ENCODE measurements around the gene CD151. TPM values are rescaled to one million over a fixed set of nuclear protein-coding genes. Genes with fewer than 3 reads are reported as not detected.

The CD151 gene
- total and polyA plus RNA-seq, 2 experiments from 2014 or later, result 146 to 290 TPM

GRCh38 chr11:853682-854448 is 21.1 kb downstream of the CD151 start:
- peaks cover 12% of the 10 kb centered on the region for H3K4me1 ChIP-seq (ENCODE audit: low read depth)
- DNase-seq (ENCODE audit: low read depth in 1 of 2, low spot score in 1 of 2), result no peak
- no peaks in the 10 kb centered on the region for H3K36me3 ChIP-seq
- TF ChIP-seq CTCF (IDR thresholded peaks at IDR 0.05; ENCODE audit: low read depth, low read length), result no peak
- no peaks in the 10 kb centered on the region for H3K9me3 ChIP-seq (ENCODE audit: low read depth)
- no peak overlapping the region for H3K27ac ChIP-seq
- no peaks in the 10 kb centered on the region for H3K27me3 ChIP-seq
- no peak overlapping the region for H3K4me3 ChIP-seq

- no peak for DNase-seq (ENCODE audit: low read depth in 1 of 2, low spot score in 1 of 2)
- peaks cover 13% of the 10 kb centered on the region for H3K4me1 ChIP-seq (ENCODE audit: low read depth)
- no peak for TF ChIP-seq CTCF (IDR thresholded peaks at IDR 0.05; ENCODE audit: low read depth, low read length)
- no peaks in the 10 kb centered on the region for H3K36me3 ChIP-seq
- no peaks in the 10 kb centered on the region for H3K27me3 ChIP-seq
- no peak overlapping the region for H3K4me3 ChIP-seq
- H3K9me3 ChIP-seq (ENCODE audit: low read depth), result no peaks in the 10 kb centered on the region
- peak overlapping the region; percentile 21 for H3K27ac ChIP-seq
Measured at GRCh38 chr11:854601-855329, 22.0 kb downstream of the CD151 start.

- H3K27me3 ChIP-seq, result no peaks in the 10 kb centered on the region
- no peaks in the 10 kb centered on the region for H3K36me3 ChIP-seq
- H3K4me3 ChIP-seq, result no peak overlapping the region
- H3K9me3 ChIP-seq (ENCODE audit: low read depth), result no peaks in the 10 kb centered on the region
- H3K4me1 ChIP-seq (ENCODE audit: low read depth), result peaks cover 16% of the 10 kb centered on the region
- no peak for DNase-seq (ENCODE audit: low read depth in 1 of 2, low spot score in 1 of 2)
- H3K27ac ChIP-seq, result peak overlapping the region; percentile 21
- TF ChIP-seq CTCF (IDR thresholded peaks at IDR 0.05; ENCODE audit: low read depth, low read length), result no peak
Measured at GRCh38 chr11:855330-855674, 22.6 kb downstream of the CD151 start.

- Histone ChIP-seq H3K9me3 (ENCODE audit: low read depth) (no peaks in the 10 kb centered on the region), H3K4me3 (no peak overlapping the region), H3K4me1 (ENCODE audit: low read depth) (peaks cover 13% of the 10 kb centered on the region), H3K27ac (no peak overlapping the region), H3K36me3 (no peaks in the 10 kb centered on the region), H3K27me3 (no peaks in the 10 kb centered on the region)
- TF ChIP-seq CTCF (IDR thresholded peaks at IDR 0.05; ENCODE audit: low read depth, low read length), result no peak
- DNase-seq (ENCODE audit: low read depth in 1 of 2, low spot score in 1 of 2), result no peak
Measured at GRCh38 chr11:855796-856195, 23.0 kb downstream of the CD151 start.

- H3K9me3 ChIP-seq (ENCODE audit: low read depth), result no peaks in the 10 kb centered on the region
- H3K27me3 ChIP-seq, result no peaks in the 10 kb centered on the region
- H3K27ac ChIP-seq, result no peak overlapping the region
- no peaks in the 10 kb centered on the region for H3K36me3 ChIP-seq
- H3K4me3 ChIP-seq, result no peak overlapping the region
- peaks cover 7% of the 10 kb centered on the region for H3K4me1 ChIP-seq (ENCODE audit: low read depth)
- DNase-seq (ENCODE audit: low read depth in 1 of 2, low spot score in 1 of 2), result no peak
- no peak for TF ChIP-seq CTCF (IDR thresholded peaks at IDR 0.05; ENCODE audit: low read depth, low read length)
Measured at GRCh38 chr11:856397-856796, 23.6 kb downstream of the CD151 start.
